ENCODE measurements around the gene PGC. TPM values are rescaled to one million over a fixed set of nuclear protein-coding genes. Genes with fewer than 3 reads are reported as not detected.

PGC gene
- total RNA-seq, 2 donors from 2014 or later, result not detected

DNA sequence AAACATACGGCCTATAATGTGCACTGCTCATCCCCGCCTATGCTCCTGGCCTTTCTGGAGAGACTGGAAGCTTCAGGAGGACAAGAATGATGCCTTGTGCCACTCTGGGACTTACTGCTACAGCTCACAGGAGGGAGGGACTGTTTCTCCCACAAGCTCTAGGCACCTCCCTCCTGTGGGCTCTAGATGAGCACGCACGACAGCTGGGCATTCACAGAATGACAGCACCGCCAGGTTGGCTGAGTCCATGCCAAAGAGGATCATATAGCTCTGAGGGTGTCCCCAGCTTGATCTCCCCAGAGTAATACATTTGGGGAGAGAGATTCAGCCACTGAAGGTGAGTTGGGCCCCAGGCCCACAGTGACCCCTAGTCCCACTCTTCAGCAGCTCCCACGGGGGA lies 10.1 kb upstream of the PGC start:
- H3K4me3 ChIP-seq, result no peak overlapping the region
- H3K36me3 ChIP-seq, result no peaks in the 10 kb centered on the region
- no peak overlapping the region for H3K27ac ChIP-seq
- no peak for DNase-seq (ENCODE audit: low spot score)
- no peaks in the 10 kb centered on the region for H3K27me3 ChIP-seq
- TF ChIP-seq, protein P1, sequence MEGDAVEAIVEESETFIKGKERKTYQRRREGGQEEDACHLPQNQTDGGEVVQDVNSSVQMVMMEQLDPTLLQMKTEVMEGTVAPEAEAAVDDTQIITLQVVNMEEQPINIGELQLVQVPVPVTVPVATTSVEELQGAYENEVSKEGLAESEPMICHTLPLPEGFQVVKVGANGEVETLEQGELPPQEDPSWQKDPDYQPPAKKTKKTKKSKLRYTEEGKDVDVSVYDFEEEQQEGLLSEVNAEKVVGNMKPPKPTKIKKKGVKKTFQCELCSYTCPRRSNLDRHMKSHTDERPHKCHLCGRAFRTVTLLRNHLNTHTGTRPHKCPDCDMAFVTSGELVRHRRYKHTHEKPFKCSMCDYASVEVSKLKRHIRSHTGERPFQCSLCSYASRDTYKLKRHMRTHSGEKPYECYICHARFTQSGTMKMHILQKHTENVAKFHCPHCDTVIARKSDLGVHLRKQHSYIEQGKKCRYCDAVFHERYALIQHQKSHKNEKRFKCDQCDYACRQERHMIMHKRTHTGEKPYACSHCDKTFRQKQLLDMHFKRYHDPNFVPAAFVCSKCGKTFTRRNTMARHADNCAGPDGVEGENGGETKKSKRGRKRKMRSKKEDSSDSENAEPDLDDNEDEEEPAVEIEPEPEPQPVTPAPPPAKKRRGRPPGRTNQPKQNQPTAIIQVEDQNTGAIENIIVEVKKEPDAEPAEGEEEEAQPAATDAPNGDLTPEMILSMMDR (IDR thresholded peaks at IDR 0.05), result no peak
- H3K9me3 ChIP-seq, result no peaks in the 10 kb centered on the region
- H3K4me1 ChIP-seq, result no peaks in the 10 kb centered on the region

DNA sequence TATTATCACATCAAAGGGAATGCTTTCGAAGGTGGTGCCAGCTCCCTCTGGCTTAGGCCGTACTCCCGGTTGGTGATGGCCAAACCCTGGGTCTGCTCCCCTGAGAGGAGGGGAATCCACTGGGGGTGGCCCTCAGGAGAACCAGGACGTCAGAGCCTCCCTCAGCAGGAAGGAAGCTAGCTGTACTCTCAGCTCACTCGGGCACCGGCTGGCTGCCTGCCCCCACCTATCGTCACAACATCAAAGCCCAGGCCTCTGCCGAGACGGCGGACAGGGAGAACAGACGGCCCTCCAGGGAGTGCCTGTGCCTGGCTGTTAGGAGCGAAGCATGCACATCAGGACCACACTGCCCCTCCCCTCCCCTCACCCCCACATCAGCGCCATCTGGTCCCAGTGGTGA lies 9.2 kb upstream of the PGC start:
- H3K27ac ChIP-seq, result no peak overlapping the region
- no peak for DNase-seq (ENCODE audit: low spot score)

DNA sequence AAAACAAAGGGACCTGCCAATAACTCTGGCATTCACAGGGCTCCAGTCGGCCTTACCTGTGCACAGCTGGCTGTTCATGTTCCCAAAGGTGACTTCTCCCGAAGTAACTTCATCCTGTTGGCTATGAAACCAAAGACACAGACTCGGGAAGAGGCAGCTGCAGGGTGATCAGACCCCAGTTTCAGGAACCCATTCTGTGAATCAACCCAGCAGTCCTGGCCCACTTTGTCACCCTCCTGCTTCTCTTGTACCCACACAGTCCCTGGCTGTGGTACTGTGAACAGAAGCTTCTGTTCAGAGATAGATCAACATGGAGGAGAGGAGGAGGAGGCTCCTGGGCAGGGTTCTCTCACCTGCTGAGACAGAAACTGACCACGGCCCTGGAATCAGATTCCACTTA lies 8.7 kb upstream of the PGC start:
- TF ChIP-seq, protein P1 (IDR thresholded peaks at IDR 0.05), result no peak
- Histone ChIP-seq H3K36me3 (no peaks in the 10 kb centered on the region), H3K27me3 (no peaks in the 10 kb centered on the region), H3K9me3 (no peaks in the 10 kb centered on the region), H3K4me3 (no peak overlapping the region), H3K27ac (no peak overlapping the region), H3K4me1 (no peaks in the 10 kb centered on the region)
- no peak for DNase-seq (ENCODE audit: low spot score)

More for the DNA sequence above, 9.2 kb upstream of the PGC start:
- Histone ChIP-seq H3K27me3 (no peaks in the 10 kb centered on the region), H3K4me1 (no peaks in the 10 kb centered on the region), H3K36me3 (no peaks in the 10 kb centered on the region), H3K9me3 (no peaks in the 10 kb centered on the region), H3K4me3 (no peak overlapping the region)
- TF ChIP-seq, protein P1 (IDR thresholded peaks at IDR 0.05), result no peak

DNA sequence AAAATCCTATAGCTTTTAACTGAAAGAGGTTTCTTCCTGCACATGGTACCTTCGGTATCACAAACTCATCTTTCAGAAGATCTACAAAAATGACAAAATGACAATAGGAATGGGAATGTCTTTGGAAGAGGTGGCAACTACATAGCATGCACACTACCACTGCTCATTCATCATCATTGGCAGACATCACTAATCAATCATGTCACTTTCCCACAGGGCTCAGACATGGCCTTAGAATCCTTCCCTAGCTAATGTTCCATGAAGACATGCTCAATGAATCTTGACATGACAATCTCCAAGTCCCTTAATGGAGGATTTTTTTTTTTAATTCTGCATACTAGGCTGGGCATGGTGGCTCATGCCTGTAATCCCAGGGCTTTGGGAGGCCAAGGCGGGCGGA lies 3.2 kb upstream of the PGC start:
- Histone ChIP-seq H3K4me3 (no peak overlapping the region), H3K9me3 (no peaks in the 10 kb centered on the region), H3K4me1 (no peaks in the 10 kb centered on the region), H3K27me3 (no peaks in the 10 kb centered on the region), H3K27ac (no peak overlapping the region), H3K36me3 (no peaks in the 10 kb centered on the region)
- DNase-seq (ENCODE audit: low spot score), result no peak
- TF ChIP-seq, protein P1 (IDR thresholded peaks at IDR 0.05), result no peak

DNA sequence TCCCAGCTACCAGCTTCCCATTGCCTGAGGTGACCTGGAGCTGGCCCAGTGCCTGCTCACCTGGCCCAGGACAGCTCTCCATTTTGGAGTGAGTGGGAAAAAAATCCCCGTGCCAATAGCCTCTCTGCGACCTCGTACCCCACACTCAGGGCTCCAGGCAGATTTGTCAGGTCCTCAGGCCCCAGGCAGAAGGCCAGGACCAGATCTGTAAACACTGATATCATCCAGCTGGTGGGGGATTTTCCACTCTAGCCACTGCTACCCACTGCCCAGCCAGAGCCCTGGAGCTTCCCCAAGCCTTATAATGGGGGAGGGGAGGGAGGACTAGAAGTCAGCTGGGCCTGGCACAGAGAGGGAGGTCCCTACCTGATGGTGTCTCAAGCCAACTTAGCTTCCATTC lies 1.3 kb upstream of the PGC start:
- TF ChIP-seq, protein P1 (IDR thresholded peaks at IDR 0.05), result no peak
- no peak for DNase-seq (ENCODE audit: low spot score)
- no peak overlapping the region for H3K27ac ChIP-seq
- no peaks in the 10 kb centered on the region for H3K36me3 ChIP-seq
- H3K9me3 ChIP-seq, result no peaks in the 10 kb centered on the region
- H3K27me3 ChIP-seq, result no peaks in the 10 kb centered on the region
- no peak overlapping the region for H3K4me3 ChIP-seq
- no peaks in the 10 kb centered on the region for H3K4me1 ChIP-seq

DNA sequence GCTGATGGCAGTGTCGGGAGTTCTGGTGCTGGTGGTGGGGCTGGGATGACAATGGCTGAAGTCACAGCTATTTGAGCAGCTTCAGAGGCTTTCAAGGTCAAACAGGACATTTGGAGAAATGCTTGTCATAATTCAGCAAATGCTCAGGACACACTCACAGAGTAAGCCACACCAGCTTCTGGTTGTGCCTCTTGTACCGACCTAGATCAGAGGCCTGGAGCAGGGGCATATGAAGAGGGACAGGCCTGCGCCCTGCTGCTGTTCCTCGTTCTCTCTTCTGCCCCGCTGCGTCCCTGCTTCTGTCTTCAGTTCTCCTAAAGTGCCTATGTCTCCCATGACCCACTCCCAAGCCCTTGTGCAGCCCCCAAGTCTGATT lies 893 bp upstream of the PGC start:
- H3K27me3 ChIP-seq, result no peaks in the 10 kb centered on the region

More for the DNA sequence above, 893 bp upstream of the PGC start:
- Histone ChIP-seq H3K27ac (no peak overlapping the region), H3K36me3 (no peaks in the 10 kb centered on the region), H3K9me3 (no peaks in the 10 kb centered on the region), H3K4me1 (no peaks in the 10 kb centered on the region), H3K4me3 (no peak overlapping the region)
- DNase-seq (ENCODE audit: low spot score), result no peak
- TF ChIP-seq, protein P1 (IDR thresholded peaks at IDR 0.05), result no peak
